ENCODE measurements around the gene METTL27.

The METTL27 gene

GRCh38 chr7:73888959-73889358 is 46.6 kb upstream of the METTL27 start:
- no peaks in the 10 kb centered on the region for H3K36me3 ChIP-seq (ENCODE audit: insufficient read depth, low read length)
- H3K4me1 ChIP-seq (ENCODE audit: insufficient read depth, low read length, poor library complexity, severe bottlenecking): peaks cover 19% of the 10 kb centered on the region
- H3K27me3 ChIP-seq (ENCODE audit: insufficient read depth, low read length, poor library complexity, severe bottlenecking): no peaks in the 10 kb centered on the region
- peaks cover 3% of the 10 kb centered on the region for H3F3A ChIP-seq (ENCODE audit: low read depth)
- no peak overlapping the region for H3K9ac ChIP-seq (ENCODE audit: low read depth, low read length, poor library complexity, severe bottlenecking)
- no peaks in the 10 kb centered on the region for H3K9me2 ChIP-seq (replicated peaks; ENCODE audit: low read depth, low read length)
- no peak for TF ChIP-seq EZH2phosphoT487 (IDR thresholded peaks at IDR 0.05; ENCODE audit: borderline replicate concordance)
- TF ChIP-seq CTCF (conservative IDR thresholded peaks at IDR 0.05; ENCODE audit: low read length): 0 out of 2 replicates have a peak, but pooled peaks have one; percentile 9
- H3K79me2 ChIP-seq (ENCODE audit: insufficient read depth, low read length): no peaks in the 10 kb centered on the region
- no peaks in the 10 kb centered on the region for H4K20me1 ChIP-seq (ENCODE audit: insufficient read depth, low read length, poor library complexity, severe bottlenecking)
- H2AFZ ChIP-seq (ENCODE audit: low read length): no peak overlapping the region
- no peak overlapping the region for H3K4me3 ChIP-seq (ENCODE audit: low read length, poor library complexity, severe bottlenecking)
- no peaks in the 10 kb centered on the region for H3K9me3 ChIP-seq (ENCODE audit: insufficient read depth, low read depth, low read length)
- H3K4me2 ChIP-seq (ENCODE audit: low read depth, low read length, poor library complexity, severe bottlenecking): no peak overlapping the region

DNA sequence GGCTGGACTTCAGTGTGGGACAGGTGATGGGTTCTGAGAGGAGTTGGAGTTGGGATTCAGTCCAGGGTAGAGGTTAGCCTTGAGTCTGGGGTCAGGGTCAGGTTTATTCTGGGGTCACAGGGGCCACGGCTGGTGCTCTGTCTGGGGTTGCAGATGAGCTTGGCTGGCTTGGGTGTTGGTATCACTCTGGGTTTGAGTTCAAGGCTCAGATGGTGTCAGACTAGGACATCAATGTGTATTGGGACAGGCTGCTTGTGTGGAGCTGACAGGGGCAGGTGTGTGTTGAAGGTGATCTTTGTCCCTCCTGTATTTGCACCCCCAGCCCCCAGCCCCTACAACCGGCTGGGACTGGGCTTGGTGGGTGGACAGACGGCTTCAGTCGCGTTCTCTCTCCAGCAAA is 45.4 kb upstream of the METTL27 start:
- no peak for TF ChIP-seq EZH2phosphoT487 (IDR thresholded peaks at IDR 0.05; ENCODE audit: borderline replicate concordance)
- no peak for TF ChIP-seq CTCF (conservative IDR thresholded peaks at IDR 0.05; ENCODE audit: low read length)
- H3K4me1 ChIP-seq (ENCODE audit: insufficient read depth, low read length, poor library complexity, severe bottlenecking): peaks cover 19% of the 10 kb centered on the region
- no peak overlapping the region for H3K9ac ChIP-seq (ENCODE audit: low read depth, low read length, poor library complexity, severe bottlenecking)
- no peaks in the 10 kb centered on the region for H3K9me3 ChIP-seq (ENCODE audit: insufficient read depth, low read depth, low read length)
- no peak overlapping the region for H3K4me2 ChIP-seq (ENCODE audit: low read depth, low read length, poor library complexity, severe bottlenecking)
- no peaks in the 10 kb centered on the region for H3K9me2 ChIP-seq (replicated peaks; ENCODE audit: low read depth, low read length)
- H3K4me3 ChIP-seq (ENCODE audit: low read length, poor library complexity, severe bottlenecking): no peak overlapping the region
- no peaks in the 10 kb centered on the region for H3K36me3 ChIP-seq (ENCODE audit: insufficient read depth, low read length)
- H4K20me1 ChIP-seq (ENCODE audit: insufficient read depth, low read length, poor library complexity, severe bottlenecking): no peaks in the 10 kb centered on the region
- H3K27me3 ChIP-seq (ENCODE audit: insufficient read depth, low read length, poor library complexity, severe bottlenecking): no peaks in the 10 kb centered on the region
- H3K79me2 ChIP-seq (ENCODE audit: insufficient read depth, low read length): no peaks in the 10 kb centered on the region
- H2AFZ ChIP-seq (ENCODE audit: low read length): no peak overlapping the region
- peaks cover 3% of the 10 kb centered on the region for H3F3A ChIP-seq (ENCODE audit: low read depth)

GRCh38 chr7:73885975-73886798 is 43.9 kb upstream of the METTL27 start:
- H3K9ac ChIP-seq (ENCODE audit: low read depth, low read length, poor library complexity, severe bottlenecking): peak overlapping the region; percentile 37
- H4K20me1 ChIP-seq (ENCODE audit: insufficient read depth, low read length, poor library complexity, severe bottlenecking): no peaks in the 10 kb centered on the region

More at GRCh38 chr7:73885975-73886798, 43.9 kb upstream of the METTL27 start:
- Histone ChIP-seq H3K27me3 (ENCODE audit: insufficient read depth, low read length, poor library complexity, severe bottlenecking) (no peaks in the 10 kb centered on the region), H2AFZ (ENCODE audit: low read length) (no peak overlapping the region), H3K36me3 (ENCODE audit: insufficient read depth, low read length) (no peaks in the 10 kb centered on the region), H3K9me3 (ENCODE audit: insufficient read depth, low read depth, low read length) (no peaks in the 10 kb centered on the region), H3K79me2 (ENCODE audit: insufficient read depth, low read length) (no peaks in the 10 kb centered on the region), H3K4me1 (ENCODE audit: insufficient read depth, low read length, poor library complexity, severe bottlenecking) (peaks cover 19% of the 10 kb centered on the region), H3K4me2 (ENCODE audit: low read depth, low read length, poor library complexity, severe bottlenecking) (peak overlapping the region; percentile 3), H3K9me2 (replicated peaks; ENCODE audit: low read depth, low read length) (no peaks in the 10 kb centered on the region), H3F3A (ENCODE audit: low read depth) (peaks cover 3% of the 10 kb centered on the region), H3K4me3 (ENCODE audit: low read length, poor library complexity, severe bottlenecking) (no peak overlapping the region)
- TF ChIP-seq CTCF (conservative IDR thresholded peaks at IDR 0.05; ENCODE audit: low read length) (no peak), EZH2phosphoT487 (IDR thresholded peaks at IDR 0.05; ENCODE audit: borderline replicate concordance) (no peak)

Data from Loucy (cell line).